ENCODE results near the gene MATN1.

GRCh38 chr1:30668024-30668423, 55.4 kb downstream of the MATN1 start:
- TF ChIP-seq POLR2A (IDR thresholded peaks at IDR 0.05; ENCODE audit: low read length) (no peak), GATA1 (IDR thresholded peaks at IDR 0.05; ENCODE audit: low read depth, low read length) (no peak)
